ENCODE measurements around the gene ARHGEF39. TPM values are rescaled to one million over a fixed set of nuclear protein-coding genes. Genes with fewer than 3 reads are reported as not detected.

The ARHGEF39 gene
- total and polyA plus RNA-seq, 9 of the 15 experiments (the other 6 are each of a cell fraction or from before 2014, with no cell fraction given), result 2.8 to 21.7 (median 12.9) TPM

GRCh38 chr9:35664531-35665470 lies at the start of gene ARHGEF39 (continued):
- peak; percentile 87 for TF ChIP-seq GABPA (tag; conservative IDR thresholded peaks at IDR 0.05; ENCODE audit: low read depth)
- no peak for TF ChIP-seq ZNF696 (CRISPR knock-in tag; conservative IDR thresholded peaks at IDR 0.05)
- no peak for TF ChIP-seq HDGF (IDR thresholded peaks at IDR 0.05)
- no peak for TF ChIP-seq ZFP1 (CRISPR knock-in tag; IDR thresholded peaks at IDR 0.05)
- no peak for TF ChIP-seq POLR2H (tag; IDR thresholded peaks at IDR 0.05; ENCODE audit: low read depth)
- TF ChIP-seq CREB3 (tag; conservative IDR thresholded peaks at IDR 0.05; ENCODE audit: low read depth), result no peak
- no peak for TF ChIP-seq DEAF1 (CRISPR knock-in tag; IDR thresholded peaks at IDR 0.05)
- TF ChIP-seq PHB (CRISPR knock-in tag; IDR thresholded peaks at IDR 0.05), result no peak
- no peak for TF ChIP-seq STAG1 (CRISPR knock-in tag; IDR thresholded peaks at IDR 0.05; ENCODE audit: borderline replicate concordance)
- peak in 1 of 3 experiments; percentile 41; a peak in 1 of 6 replicates for TF ChIP-seq ZBTB11 (CRISPR knock-in tag; IDR thresholded peaks at IDR 0.05)
- peak; percentile 98 for TF ChIP-seq MYBL2 (IDR thresholded peaks at IDR 0.05; ENCODE audit: low read depth)
- TF ChIP-seq MYBL2 (CRISPR knock-in tag; IDR thresholded peaks at IDR 0.05; ENCODE audit: borderline replicate concordance), result peak; percentile 94; the same call in 1 of the 2 replicates
- no peak for TF ChIP-seq ZNF589 (CRISPR knock-in tag; IDR thresholded peaks at IDR 0.05; ENCODE audit: low read depth)
- no peak for TF ChIP-seq PHTF2 (CRISPR knock-in tag; IDR thresholded peaks at IDR 0.05)
- TF ChIP-seq CREM (IDR thresholded peaks at IDR 0.05; ENCODE audit: low read depth), result peak; percentile 17; the same call in 1 of the 2 replicates
- TF ChIP-seq MTA3 (IDR thresholded peaks at IDR 0.05; ENCODE audit: borderline replicate concordance), result 0 out of 2 replicates have a peak, but pooled peaks have one; percentile 77
- TF ChIP-seq RAD21 (CRISPR knock-in tag; conservative IDR thresholded peaks at IDR 0.05 in 1 of 2, IDR thresholded peaks at IDR 0.05 in 1 of 2), result peak in 1 of 2 experiments; percentile 38; a peak in 1 of 4 replicates
- TF ChIP-seq KLF13 (tag; IDR thresholded peaks at IDR 0.05; ENCODE audit: borderline replicate concordance, low read depth), result peak; percentile 31; the same call in 1 of the 2 replicates
- no peak for TF ChIP-seq ZNF583 (CRISPR knock-in tag; IDR thresholded peaks at IDR 0.05)
